NCI-H774 (cell line): Measurements from ENCODE around the gene GPR32.
"Not testable (repeated sequence)": the region's sequence is repeated elsewhere in the genome, so short reads cannot be mapped to it uniquely, and the experiment has no call there.

ENCODE experiments used
- DNase-seq: peaks from one replicate; lab custom pipeline; 2025; lab: John Stamatoyannopoulos, UW

Gene GPR32

DNA sequence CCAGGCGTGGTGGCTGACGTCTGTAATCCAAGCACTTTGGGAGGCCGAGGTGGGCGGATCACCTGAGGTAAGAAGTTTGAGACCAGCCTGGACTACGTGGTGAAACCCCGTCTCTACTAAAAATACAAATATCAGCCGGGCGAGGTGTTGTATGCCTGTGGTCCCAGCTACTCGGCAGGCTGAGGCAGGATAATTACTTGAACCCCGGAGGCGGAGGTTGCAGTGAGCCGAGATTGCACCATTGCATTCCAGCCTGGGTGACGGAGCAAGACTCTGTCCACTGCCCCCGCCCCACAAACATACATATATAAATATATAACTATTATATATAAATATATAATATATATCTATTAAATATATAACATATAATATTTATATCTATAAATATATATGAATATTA lies 23.1 kb upstream of the GPR32 start:
- not testable (repeated sequence) for DNase-seq

DNA sequence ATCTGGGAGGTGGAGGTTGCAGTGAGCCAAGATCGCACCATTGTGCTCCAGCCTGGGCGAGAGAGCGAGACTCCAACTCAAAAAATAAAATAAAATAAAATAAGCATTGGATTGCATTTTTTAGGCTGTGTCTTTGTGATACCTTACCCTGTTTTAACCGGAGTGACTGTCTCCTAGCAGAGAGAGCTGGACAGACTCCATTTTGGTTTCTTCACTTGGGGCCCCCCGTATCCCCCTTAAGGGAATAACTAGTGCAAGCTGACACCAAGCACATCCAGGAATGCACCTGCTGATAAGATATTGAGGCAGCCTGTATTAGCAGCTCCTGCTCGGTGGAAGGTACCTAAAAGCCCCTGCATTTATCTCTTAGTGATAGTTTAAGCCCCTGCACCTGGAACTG lies 20.8 kb upstream of the GPR32 start:
- no peak for DNase-seq

DNA sequence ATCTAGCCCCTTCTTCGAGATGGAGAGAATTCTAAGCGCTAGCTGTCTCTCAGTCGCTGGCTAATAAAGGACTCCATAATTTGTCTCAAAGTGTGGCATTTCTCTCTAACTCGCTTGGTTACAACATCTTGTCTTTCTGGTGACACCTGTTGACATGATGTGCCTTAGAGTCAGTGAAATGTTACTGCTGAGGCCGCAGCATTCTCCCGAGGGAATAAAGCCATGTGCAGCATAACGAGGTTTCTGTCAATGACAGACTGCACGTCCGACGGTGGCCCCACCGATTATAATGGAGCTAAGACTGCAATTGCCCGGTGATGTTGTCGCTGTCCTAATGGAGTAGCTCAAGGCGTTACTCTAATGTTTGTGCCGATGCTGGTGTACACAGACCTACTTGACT lies 20.3 kb upstream of the GPR32 start:
- DNase-seq = no peak

DNA sequence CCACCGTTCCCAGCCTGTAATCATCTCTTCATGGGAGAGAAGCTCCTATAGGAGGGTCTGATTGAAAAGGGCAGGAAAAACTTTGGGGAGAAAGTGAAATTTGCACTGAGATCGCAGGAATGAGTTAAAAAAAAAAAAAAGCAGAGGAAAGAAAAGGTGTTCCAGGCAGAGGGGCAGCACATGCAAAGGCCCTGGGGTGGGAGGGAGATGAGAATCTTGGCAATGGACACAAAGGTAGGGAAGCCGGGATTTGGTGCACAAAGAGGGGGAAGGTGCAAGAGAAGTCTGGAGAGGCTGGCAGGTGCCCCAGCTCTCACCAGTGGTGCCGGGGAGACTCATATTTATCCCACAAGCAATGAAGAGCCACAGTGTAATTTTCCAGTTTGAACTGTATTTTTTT lies 16.4 kb upstream of the GPR32 start:
- no peak for DNase-seq

- not testable (repeated sequence) for DNase-seq
Observed at GRCh38 chr19:50756244-50756643, 14.0 kb upstream of the GPR32 start.

- DNase-seq = not testable (repeated sequence)
Observed at GRCh38 chr19:50757624-50758023, 12.6 kb upstream of the GPR32 start.

DNA sequence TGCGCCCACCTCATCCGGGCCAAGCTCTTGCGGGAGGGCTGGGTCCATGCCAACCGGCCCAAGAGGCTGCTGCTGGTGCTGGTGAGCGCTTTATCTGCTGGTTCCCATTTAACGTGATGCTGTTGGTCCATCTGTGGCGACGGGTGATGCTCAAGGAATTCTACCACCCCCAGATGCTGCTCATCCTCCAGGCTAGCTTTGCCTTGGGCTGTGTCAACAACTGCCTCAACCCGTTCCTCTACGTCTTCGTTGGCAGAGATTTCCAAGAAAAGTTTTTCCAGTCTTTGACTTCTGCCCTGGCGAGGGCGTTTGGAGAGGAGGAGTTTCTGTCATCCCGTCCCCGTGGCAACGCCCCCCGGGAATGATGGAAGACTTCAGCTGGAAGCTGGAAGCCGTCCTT lies 11.2 kb upstream of the GPR32 start:
- DNase-seq = not testable (repeated sequence)

DNA sequence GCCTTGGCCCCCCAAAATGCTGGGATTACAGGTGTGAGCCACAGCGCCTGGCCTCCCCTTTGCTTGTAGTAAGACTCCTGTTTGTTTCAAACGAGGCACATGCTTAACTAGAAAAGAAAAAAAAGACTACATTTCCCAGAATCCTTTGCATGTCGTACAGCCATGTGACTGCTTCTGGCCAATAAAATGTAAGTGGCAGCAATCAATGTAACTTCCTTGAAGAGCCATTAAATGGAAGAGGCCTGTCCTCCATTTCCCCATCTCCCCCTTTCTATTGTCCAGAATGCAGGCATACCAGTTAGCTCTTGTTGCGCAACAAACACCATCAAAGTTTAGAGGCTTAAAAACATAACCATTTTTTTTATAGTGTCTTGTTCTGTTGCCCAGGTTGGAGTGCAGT lies 10.4 kb upstream of the GPR32 start:
- DNase-seq = no peak

DNA sequence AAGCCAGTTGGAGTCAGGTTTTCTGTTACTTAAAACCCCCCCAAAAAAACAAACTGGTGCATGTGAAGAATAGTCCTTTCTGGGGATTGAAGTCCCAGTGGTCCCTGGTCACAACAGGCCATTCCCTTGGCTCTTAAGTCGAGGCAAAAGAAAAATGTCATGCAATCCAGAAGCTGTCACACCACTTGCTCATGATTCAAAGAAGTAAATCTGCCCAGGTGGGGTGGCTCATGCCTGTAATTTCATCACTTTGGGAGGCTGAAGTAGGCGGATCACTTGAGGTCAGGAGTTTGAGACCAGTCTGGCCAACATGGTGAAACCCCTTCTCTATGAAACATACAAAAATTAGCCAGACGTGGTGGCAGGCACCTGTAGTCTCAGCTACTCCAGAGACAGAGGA lies 8.8 kb upstream of the GPR32 start:
- not testable (repeated sequence) for DNase-seq

DNA sequence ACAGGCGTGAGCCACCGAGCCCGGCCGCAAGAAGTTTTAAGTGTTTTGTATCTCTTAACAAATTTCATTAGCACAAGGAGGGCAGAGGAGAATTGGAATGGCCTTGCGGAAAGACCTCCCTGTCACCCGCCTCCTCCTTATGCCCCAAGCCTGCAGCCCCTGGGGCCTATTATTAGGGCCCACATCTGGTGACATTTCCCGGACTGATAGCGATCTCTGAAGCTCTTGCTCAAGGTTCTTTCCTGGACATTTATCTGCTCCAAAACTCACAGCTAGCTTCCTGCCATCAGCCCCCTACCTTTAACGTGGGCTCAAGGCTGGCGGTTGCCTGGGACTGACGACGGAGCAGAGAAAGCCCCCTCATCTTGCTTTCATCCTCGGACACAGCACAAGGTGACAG lies 6.7 kb upstream of the GPR32 start:
- DNase-seq = not testable (repeated sequence)

DNA sequence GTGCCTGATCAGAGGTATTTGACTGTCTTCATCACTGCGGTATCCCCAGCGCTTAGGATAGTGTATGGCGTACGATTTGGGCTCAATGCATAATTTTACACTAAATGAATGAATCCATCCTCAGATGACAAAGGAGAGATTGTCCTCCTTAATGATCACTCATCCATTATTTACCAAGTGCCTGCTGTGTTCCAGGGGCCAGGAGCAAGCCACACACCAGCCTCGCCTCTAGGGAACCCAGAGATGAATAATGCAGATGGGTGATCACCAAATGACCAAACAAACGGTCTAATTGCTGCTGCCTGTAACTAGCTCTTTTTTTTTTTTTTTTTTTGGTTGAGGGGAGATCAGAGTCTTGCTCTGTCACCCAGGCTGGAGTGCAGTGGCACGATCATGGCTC lies 5.9 kb upstream of the GPR32 start:
- DNase-seq = no peak

DNA sequence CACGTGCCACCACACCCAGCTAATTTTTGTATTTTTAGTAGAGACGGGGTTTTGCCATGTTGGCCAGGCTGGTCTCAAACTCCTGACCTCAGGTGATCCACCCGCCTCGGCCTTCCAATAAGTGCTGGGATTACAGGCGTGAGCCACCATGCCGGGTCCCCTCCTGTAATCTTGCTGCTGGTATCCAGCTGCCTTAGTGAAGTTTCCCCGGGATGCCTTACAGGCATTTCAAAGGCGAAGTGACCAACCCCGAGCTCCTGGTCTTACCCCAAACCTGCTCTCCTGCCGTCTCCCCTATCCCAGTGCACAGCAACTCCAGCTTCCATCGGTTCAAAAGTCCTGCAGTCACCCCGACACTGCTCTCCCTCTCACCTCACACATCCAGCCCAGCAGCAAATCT lies 3.5 kb upstream of the GPR32 start:
- not testable (repeated sequence) for DNase-seq

DNA sequence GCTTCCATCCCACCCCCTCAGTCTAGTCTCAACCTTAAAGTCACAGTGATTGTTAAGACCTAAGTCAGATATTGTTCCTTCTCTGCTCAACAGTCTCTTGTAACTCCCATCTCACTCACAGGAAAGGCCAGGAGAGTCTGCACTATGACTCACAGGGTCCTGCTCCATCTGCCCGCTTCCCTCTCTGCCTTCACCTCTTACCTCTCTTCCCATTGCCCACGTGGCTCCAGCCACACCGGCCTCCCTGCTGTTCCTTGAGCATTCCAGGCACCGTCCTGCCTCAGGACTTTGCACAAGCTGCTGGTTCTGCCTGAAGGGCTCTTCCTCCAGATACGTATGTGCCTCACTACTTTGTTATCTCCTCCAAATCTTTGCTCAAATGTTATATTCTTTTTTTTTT lies 3.0 kb upstream of the GPR32 start:
- not testable (repeated sequence) for DNase-seq

DNA sequence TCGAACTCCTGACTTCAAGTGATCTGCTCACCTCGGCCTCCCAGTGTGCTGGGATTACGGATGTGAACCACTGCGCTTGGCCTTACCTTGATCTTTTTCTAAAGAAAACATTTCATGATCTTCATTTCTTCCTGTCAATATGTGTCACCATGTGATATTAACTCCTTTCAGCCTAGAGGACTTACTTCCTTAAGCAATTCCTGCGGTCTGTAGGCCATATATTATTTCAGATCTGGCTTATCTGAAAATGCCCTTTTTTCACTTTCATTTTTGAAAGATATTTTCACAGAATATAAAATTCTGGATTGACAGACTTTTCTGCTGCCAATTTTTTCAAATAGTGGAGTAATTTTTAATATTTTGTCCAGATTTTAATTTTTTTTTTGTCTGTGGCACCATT lies 2.0 kb upstream of the GPR32 start:
- no peak for DNase-seq

- no peak for DNase-seq
Observed at GRCh38 chr19:50770888-50771287, 624 bp downstream of the GPR32 start.

- no peak for DNase-seq
Observed at GRCh38 chr19:50772476-50772875, 2.2 kb downstream of the GPR32 start.

DNA sequence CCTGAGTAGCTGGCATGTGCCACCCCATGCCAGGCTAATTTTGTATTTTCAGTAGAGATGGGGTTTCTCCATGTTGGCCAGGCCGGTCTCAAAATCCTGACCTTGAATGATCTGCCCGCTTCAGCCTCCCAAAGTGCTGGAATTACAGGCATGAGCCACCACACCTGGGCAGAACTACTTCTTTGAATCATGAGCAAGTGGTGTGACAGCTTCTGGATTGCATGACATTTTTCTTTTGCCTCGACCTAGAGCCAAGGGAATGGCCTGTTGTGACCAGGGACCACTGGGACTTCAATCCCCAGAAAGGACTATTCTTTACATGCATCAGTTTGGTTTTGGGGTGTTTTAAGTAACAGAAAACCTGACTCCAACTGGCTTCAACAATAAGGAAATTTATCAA lies 2.6 kb downstream of the GPR32 start:
- DNase-seq = not testable (repeated sequence)

- DNase-seq = not testable (repeated sequence)
Observed at GRCh38 chr19:50773454-50773853, 3.2 kb downstream of the GPR32 start.

DNA sequence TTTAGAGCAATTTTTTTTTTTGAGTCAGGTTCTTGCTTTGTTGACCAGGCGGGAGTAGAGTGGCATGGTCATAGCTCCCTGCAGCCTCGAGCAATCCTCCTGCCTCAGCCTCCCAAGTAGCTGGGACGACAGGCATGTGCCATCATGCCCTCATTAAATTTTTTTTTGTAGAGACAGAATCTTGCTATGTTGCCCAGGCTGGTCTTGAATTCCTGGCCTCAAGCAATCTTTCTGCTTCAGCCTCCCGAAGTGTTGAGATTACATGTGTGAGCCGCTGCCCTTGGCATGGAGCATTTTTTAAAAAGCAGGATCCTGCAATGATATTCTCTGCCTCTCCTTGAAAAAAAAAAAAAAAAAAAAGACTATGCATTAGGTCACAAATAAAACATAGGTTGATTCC lies 5.9 kb downstream of the GPR32 start:
- DNase-seq = no peak

GRCh38 chr19:50777261-50777660 lies 7.0 kb downstream of the GPR32 start:
- no peak for DNase-seq

DNA sequence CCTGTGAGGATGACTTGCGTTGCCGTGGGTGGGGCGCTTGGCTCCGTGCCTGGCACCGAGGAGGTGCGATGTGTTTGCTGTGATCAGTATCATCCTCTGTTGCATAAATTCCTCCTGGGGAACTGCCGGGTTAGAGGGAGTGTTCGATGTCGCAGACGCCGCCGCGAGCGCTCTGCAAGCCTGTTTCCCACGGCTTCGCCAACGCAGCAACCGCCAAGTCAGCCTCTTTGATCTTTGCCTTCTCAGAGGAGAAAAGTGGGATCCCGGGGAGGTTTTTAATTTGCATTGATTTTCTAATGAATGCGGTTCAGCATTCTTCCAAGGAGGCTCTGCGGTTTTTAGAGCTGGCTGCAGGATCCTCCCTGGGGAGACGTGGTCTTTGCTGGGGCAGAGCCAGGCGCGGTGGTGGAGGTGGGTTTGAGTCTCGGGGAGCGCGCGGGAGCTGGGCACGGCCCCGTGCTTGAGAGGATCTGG lies 7.6 kb downstream of the GPR32 start:
- DNase-seq = no peak

DNA sequence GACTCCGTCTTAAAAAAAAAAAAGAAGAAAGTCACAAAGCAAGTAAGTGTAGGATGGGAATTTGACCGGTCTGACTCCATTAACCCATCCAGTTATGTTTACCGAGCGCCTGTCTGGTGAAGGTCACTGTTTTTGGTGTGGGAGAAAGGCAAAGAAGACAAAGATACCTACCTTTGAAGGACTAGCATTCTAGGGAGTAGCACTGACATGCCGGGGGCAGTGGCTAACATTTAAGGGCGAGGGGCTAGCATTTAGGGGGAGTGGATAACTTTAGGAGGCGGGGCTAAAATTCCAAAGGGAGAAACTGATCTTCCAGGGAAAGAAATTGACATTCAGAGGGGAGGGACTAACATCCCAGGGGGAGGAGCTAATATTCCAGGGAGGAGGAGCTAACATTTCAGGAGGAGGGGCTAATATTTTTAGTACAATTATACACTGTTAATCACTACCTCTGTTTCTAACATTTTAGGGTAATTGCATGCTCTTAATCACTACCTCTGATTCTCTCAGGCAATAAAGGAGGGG lies 8.7 kb downstream of the GPR32 start:
- no peak for DNase-seq

GRCh38 chr19:50779504-50780457 lies 9.5 kb downstream of the GPR32 start:
- no peak for DNase-seq
